Astrocyte (in vitro differentiated cells and primary cell): Measurements from ENCODE around the gene LMAN2L.

ENCODE experiments used
- EZH2 ChIP-seq: IDR thresholded peaks from 2 replicates; pipeline ENCODE4 v1.6.1; 2012; ENCODE audit warnings: mild to moderate bottlenecking, low read length, inconsistent platforms; ENCODE audit not compliant: insufficient read depth
- TF ChIP-seq, protein P1 (sequence below): IDR thresholded peaks from 2 replicates; pipeline ENCODE4 v1.5.1; 2011; ENCODE audit warnings: low read depth, mild to moderate bottlenecking, inconsistent platforms, low read length, moderate library complexity; ENCODE audit not compliant: insufficient read depth

DNA sequence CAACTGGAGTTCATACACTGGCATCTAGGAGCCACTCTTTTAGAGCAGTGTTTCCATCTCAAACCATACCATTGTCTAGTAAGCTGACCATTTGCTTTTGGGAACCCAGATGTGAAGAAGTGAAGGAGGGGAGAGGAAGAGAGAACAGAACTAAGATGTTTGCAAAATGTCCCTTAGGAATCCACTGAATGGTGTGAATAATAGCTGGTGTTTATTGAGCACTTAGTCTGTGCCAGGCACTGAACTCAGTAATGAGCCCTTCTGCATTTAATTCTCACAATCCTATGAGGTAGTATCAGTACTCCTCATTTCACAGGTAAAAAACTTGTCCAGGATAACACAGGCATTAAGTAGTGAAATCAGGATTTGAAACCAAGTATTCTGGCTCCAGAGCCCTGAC lies 23.5 kb downstream of the LMAN2L start:
- TF ChIP-seq, protein P1, sequence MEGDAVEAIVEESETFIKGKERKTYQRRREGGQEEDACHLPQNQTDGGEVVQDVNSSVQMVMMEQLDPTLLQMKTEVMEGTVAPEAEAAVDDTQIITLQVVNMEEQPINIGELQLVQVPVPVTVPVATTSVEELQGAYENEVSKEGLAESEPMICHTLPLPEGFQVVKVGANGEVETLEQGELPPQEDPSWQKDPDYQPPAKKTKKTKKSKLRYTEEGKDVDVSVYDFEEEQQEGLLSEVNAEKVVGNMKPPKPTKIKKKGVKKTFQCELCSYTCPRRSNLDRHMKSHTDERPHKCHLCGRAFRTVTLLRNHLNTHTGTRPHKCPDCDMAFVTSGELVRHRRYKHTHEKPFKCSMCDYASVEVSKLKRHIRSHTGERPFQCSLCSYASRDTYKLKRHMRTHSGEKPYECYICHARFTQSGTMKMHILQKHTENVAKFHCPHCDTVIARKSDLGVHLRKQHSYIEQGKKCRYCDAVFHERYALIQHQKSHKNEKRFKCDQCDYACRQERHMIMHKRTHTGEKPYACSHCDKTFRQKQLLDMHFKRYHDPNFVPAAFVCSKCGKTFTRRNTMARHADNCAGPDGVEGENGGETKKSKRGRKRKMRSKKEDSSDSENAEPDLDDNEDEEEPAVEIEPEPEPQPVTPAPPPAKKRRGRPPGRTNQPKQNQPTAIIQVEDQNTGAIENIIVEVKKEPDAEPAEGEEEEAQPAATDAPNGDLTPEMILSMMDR = no peak
- no peak for TF ChIP-seq EZH2
